ENCODE measurements around the gene BOC. TPM values are rescaled to one million over a fixed set of nuclear protein-coding genes. Genes with fewer than 3 reads are reported as not detected.
A peak's percentile ranks its signal among the peaks of the same experiment; 100 is the strongest.

The BOC gene
- polyA plus RNA-seq, 2 donors: 26.6 to 29.6 TPM

DNA sequence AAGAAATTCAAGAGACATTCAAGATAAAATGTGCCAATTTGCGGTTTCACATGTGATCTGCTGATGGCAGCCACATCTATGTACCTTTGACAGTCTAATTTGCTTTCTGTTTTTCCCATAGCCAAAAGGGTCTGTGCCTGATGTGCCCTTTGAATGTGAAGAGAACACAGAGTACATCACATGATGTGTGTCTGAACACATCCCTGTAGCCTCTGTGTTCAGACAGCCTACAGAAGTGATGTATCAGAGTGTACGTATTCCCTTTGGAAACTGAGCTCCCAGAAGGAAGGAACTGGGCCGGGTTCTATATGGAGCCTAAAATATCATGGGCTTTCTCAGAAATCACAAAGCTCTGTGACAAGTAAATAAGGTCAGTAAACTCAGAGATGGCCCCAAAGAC is 52.4 kb downstream of the BOC start:
- peaks cover 4 to 14% of the 10 kb centered on the region in 2 donors for H3K4me1 ChIP-seq (ENCODE audit: control insufficient read depth in 2 of 2, insufficient read depth in 2 of 2, low read length in 1 of 2)
- peak overlapping the region; percentile 3 to 42 for H3K27ac ChIP-seq (ENCODE audit: low read depth in 2 of 2, low read length in 1 of 2)
- peaks cover 0 to 3% of the 10 kb centered on the region in 2 donors for H3K36me3 ChIP-seq (ENCODE audit: control insufficient read depth in 2 of 2, insufficient read depth in 2 of 2, low read length in 1 of 2)
- no peak overlapping the region for H3K4me3 ChIP-seq (ENCODE audit: low read depth in 1 of 2, low read length in 2 of 2)
- H3K9me3 ChIP-seq (ENCODE audit: control insufficient read depth in 2 of 2, insufficient read depth in 1 of 2, low read depth in 1 of 2, low read length in 1 of 2): no peaks in the 10 kb centered on the region
- H3K27me3 ChIP-seq (ENCODE audit: control insufficient read depth in 1 of 2, insufficient read depth in 2 of 2, low read length in 2 of 2): no peaks in the 10 kb centered on the region
- 45 to 60% methylated on average over 3 of the region's 3 CpGs for WGBS, 2 donors

GRCh38 chr3:113264283-113265131 is 53.1 kb downstream of the BOC start:
- 40 to 52% methylated on average over 10 of the region's 10 CpGs for WGBS, 2 donors
- Histone ChIP-seq H3K27ac (ENCODE audit: low read depth in 2 of 2, low read length in 1 of 2) (peak overlapping the region; percentile 42 to 58), H3K4me3 (ENCODE audit: low read depth in 1 of 2, low read length in 2 of 2) (no peak overlapping the region), H3K36me3 (ENCODE audit: control insufficient read depth in 2 of 2, insufficient read depth in 2 of 2, low read length in 1 of 2) (peaks cover 0 to 6% of the 10 kb centered on the region in 2 donors), H3K27me3 (ENCODE audit: control insufficient read depth in 1 of 2, insufficient read depth in 2 of 2, low read length in 2 of 2) (no peaks in the 10 kb centered on the region), H3K9me3 (ENCODE audit: control insufficient read depth in 2 of 2, insufficient read depth in 1 of 2, low read depth in 1 of 2, low read length in 1 of 2) (no peaks in the 10 kb centered on the region), H3K4me1 (ENCODE audit: control insufficient read depth in 2 of 2, insufficient read depth in 2 of 2, low read length in 1 of 2) (peaks cover 4 to 14% of the 10 kb centered on the region in 2 donors)

DNA sequence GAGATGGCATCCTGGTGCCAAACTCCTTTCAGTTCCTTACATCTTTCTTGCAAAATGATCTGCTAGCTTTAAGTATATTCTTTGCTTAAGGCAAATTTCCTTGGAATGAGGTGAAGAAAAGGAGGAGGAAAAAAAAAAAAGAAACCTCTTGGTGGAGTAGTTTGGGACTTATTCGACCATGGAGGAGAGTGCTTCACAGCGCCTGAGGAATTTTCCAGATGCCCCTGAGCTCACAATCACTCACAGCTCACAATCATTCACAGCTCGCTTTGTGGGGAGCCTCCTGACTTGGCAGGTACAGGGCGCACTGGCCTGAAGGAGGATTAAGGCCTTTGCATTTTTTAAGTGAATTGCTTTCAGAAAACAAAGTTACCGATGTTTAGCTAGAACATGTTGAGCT is 53.9 kb downstream of the BOC start:
- H3K27ac ChIP-seq (ENCODE audit: low read depth in 2 of 2, low read length in 1 of 2): peak overlapping the region in 1 of 2 donors; percentile 22

DNA sequence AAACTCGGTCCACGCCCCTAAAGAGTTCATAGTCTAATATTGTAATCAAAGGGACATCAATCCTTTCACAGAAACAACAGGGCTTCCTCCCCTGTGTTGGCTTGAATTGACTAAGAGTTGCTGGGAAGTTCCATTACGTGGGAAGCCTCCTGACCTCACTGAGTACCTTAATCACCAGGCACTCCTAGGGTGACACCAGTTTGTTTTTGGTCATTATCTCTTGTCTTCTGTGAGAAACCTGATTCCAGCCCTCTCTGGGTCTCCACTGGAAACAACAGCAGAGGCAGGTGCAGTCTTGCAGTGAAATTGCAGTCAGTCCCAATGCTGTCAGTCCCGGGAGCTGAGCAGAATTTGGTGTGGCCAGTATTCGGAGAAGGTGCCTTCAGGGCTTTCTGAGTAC is 55.4 kb downstream of the BOC start:
- H3K4me1 ChIP-seq (ENCODE audit: control insufficient read depth in 2 of 2, insufficient read depth in 2 of 2, low read length in 1 of 2): peaks cover 4 to 18% of the 10 kb centered on the region in 2 donors
- H3K27me3 ChIP-seq (ENCODE audit: control insufficient read depth in 1 of 2, insufficient read depth in 2 of 2, low read length in 2 of 2): no peaks in the 10 kb centered on the region
- no peaks in the 10 kb centered on the region for H3K9me3 ChIP-seq (ENCODE audit: control insufficient read depth in 2 of 2, insufficient read depth in 1 of 2, low read depth in 1 of 2, low read length in 1 of 2)
- no peak overlapping the region for H3K4me3 ChIP-seq (ENCODE audit: low read depth in 1 of 2, low read length in 2 of 2)
- H3K36me3 ChIP-seq (ENCODE audit: control insufficient read depth in 2 of 2, insufficient read depth in 2 of 2, low read length in 1 of 2): peaks cover 3 to 6% of the 10 kb centered on the region in 2 donors
- peak overlapping the region; percentile 34 to 38 for H3K27ac ChIP-seq (ENCODE audit: low read depth in 2 of 2, low read length in 1 of 2)
- WGBS, 2 donors: 50 to 63% methylated on average over 5 of the region's 5 CpGs

More for the DNA sequence above, 53.9 kb downstream of the BOC start:
- Histone ChIP-seq H3K36me3 (ENCODE audit: control insufficient read depth in 2 of 2, insufficient read depth in 2 of 2, low read length in 1 of 2) (peaks cover 0 to 6% of the 10 kb centered on the region in 2 donors), H3K4me3 (ENCODE audit: low read depth in 1 of 2, low read length in 2 of 2) (no peak overlapping the region), H3K4me1 (ENCODE audit: control insufficient read depth in 2 of 2, insufficient read depth in 2 of 2, low read length in 1 of 2) (peaks cover 4 to 14% of the 10 kb centered on the region in 2 donors), H3K27me3 (ENCODE audit: control insufficient read depth in 1 of 2, insufficient read depth in 2 of 2, low read length in 2 of 2) (no peaks in the 10 kb centered on the region), H3K9me3 (ENCODE audit: control insufficient read depth in 2 of 2, insufficient read depth in 1 of 2, low read depth in 1 of 2, low read length in 1 of 2) (no peaks in the 10 kb centered on the region)
- WGBS, 2 donors: 44 to 60% methylated on average over 5 of the region's 5 CpGs

GRCh38 chr3:113268311-113268710 is 57.0 kb downstream of the BOC start:
- no peak overlapping the region for H3K27ac ChIP-seq (ENCODE audit: low read depth in 2 of 2, low read length in 1 of 2)
- H3K27me3 ChIP-seq (ENCODE audit: control insufficient read depth in 1 of 2, insufficient read depth in 2 of 2, low read length in 2 of 2): no peaks in the 10 kb centered on the region
- H3K4me1 ChIP-seq (ENCODE audit: control insufficient read depth in 2 of 2, insufficient read depth in 2 of 2, low read length in 1 of 2): peaks cover 0 to 12% of the 10 kb centered on the region in 2 donors
- no peak overlapping the region for H3K4me3 ChIP-seq (ENCODE audit: low read depth in 1 of 2, low read length in 2 of 2)
- WGBS, 2 donors: 90 to 92% methylated on average over 5 of the region's 5 CpGs
- H3K36me3 ChIP-seq (ENCODE audit: control insufficient read depth in 2 of 2, insufficient read depth in 2 of 2, low read length in 1 of 2): peaks cover 6 to 12% of the 10 kb centered on the region in 2 donors
- H3K9me3 ChIP-seq (ENCODE audit: control insufficient read depth in 2 of 2, insufficient read depth in 1 of 2, low read depth in 1 of 2, low read length in 1 of 2): no peaks in the 10 kb centered on the region

GRCh38 chr3:113268942-113269341 is 57.6 kb downstream of the BOC start:
- no peaks in the 10 kb centered on the region for H3K9me3 ChIP-seq (ENCODE audit: control insufficient read depth in 2 of 2, insufficient read depth in 1 of 2, low read depth in 1 of 2, low read length in 1 of 2)
- peaks cover 0 to 12% of the 10 kb centered on the region in 2 donors for H3K4me1 ChIP-seq (ENCODE audit: control insufficient read depth in 2 of 2, insufficient read depth in 2 of 2, low read length in 1 of 2)
- no peaks in the 10 kb centered on the region for H3K27me3 ChIP-seq (ENCODE audit: control insufficient read depth in 1 of 2, insufficient read depth in 2 of 2, low read length in 2 of 2)
- WGBS, 2 donors: 64 to 65% methylated on average over 2 of the region's 2 CpGs
- H3K36me3 ChIP-seq (ENCODE audit: control insufficient read depth in 2 of 2, insufficient read depth in 2 of 2, low read length in 1 of 2): peaks cover 6 to 13% of the 10 kb centered on the region in 2 donors
- no peak overlapping the region for H3K4me3 ChIP-seq (ENCODE audit: low read depth in 1 of 2, low read length in 2 of 2)
- H3K27ac ChIP-seq (ENCODE audit: low read depth in 2 of 2, low read length in 1 of 2): peak overlapping the region in 1 of 2 donors; percentile 17

- 54 to 62% methylated on average over 3 of the region's 3 CpGs for WGBS, 2 donors
Measured at GRCh38 chr3:113269661-113270060, 58.3 kb downstream of the BOC start.

DNA sequence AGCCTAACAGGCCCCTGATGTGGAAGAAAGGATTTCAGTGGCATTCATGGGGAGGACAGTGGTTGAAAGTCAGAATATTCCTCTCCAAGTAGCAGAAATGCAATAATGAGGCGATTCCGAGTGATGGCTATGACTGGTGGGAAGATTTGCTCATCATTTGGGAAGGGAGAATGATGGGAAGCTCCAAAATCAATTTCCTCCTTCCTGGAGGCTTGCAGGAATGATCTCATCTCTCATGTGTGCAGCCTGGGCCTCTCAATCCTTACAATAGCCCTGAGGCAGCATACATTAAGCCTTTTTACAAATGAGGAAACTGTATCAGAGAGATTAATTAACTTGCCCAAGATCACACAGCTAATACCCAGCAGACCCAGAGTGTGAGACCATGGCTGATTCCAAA is 58.7 kb downstream of the BOC start:
- Histone ChIP-seq H3K27ac (ENCODE audit: low read depth in 2 of 2, low read length in 1 of 2) (peak overlapping the region; percentile 2 to 70), H3K9me3 (ENCODE audit: control insufficient read depth in 2 of 2, insufficient read depth in 1 of 2, low read depth in 1 of 2, low read length in 1 of 2) (no peaks in the 10 kb centered on the region), H3K36me3 (ENCODE audit: control insufficient read depth in 2 of 2, insufficient read depth in 2 of 2, low read length in 1 of 2) (peaks cover 6 to 20% of the 10 kb centered on the region in 2 donors), H3K4me3 (ENCODE audit: low read depth in 1 of 2, low read length in 2 of 2) (no peak overlapping the region), H3K27me3 (ENCODE audit: control insufficient read depth in 1 of 2, insufficient read depth in 2 of 2, low read length in 2 of 2) (no peaks in the 10 kb centered on the region), H3K4me1 (ENCODE audit: control insufficient read depth in 2 of 2, insufficient read depth in 2 of 2, low read length in 1 of 2) (peaks cover 0 to 8% of the 10 kb centered on the region in 2 donors)
- WGBS, 2 donors: 69 to 76% methylated on average over 2 of the region's 2 CpGs

More at GRCh38 chr3:113269661-113270060, 58.3 kb downstream of the BOC start:
- Histone ChIP-seq H3K27me3 (ENCODE audit: control insufficient read depth in 1 of 2, insufficient read depth in 2 of 2, low read length in 2 of 2) (no peaks in the 10 kb centered on the region), H3K36me3 (ENCODE audit: control insufficient read depth in 2 of 2, insufficient read depth in 2 of 2, low read length in 1 of 2) (peaks cover 6 to 20% of the 10 kb centered on the region in 2 donors), H3K4me3 (ENCODE audit: low read depth in 1 of 2, low read length in 2 of 2) (no peak overlapping the region), H3K4me1 (ENCODE audit: control insufficient read depth in 2 of 2, insufficient read depth in 2 of 2, low read length in 1 of 2) (peaks cover 0 to 12% of the 10 kb centered on the region in 2 donors), H3K9me3 (ENCODE audit: control insufficient read depth in 2 of 2, insufficient read depth in 1 of 2, low read depth in 1 of 2, low read length in 1 of 2) (no peaks in the 10 kb centered on the region), H3K27ac (ENCODE audit: low read depth in 2 of 2, low read length in 1 of 2) (peak overlapping the region; percentile 2 to 70)

GRCh38 chr3:113270786-113271185 is 59.4 kb downstream of the BOC start:
- 52 to 69% methylated on average over 9 of the region's 9 CpGs for WGBS, 2 donors
- Histone ChIP-seq H3K4me3 (ENCODE audit: low read depth in 1 of 2, low read length in 2 of 2) (no peak overlapping the region), H3K9me3 (ENCODE audit: control insufficient read depth in 2 of 2, insufficient read depth in 1 of 2, low read depth in 1 of 2, low read length in 1 of 2) (no peaks in the 10 kb centered on the region), H3K27me3 (ENCODE audit: control insufficient read depth in 1 of 2, insufficient read depth in 2 of 2, low read length in 2 of 2) (no peaks in the 10 kb centered on the region), H3K4me1 (ENCODE audit: control insufficient read depth in 2 of 2, insufficient read depth in 2 of 2, low read length in 1 of 2) (peaks cover 0 to 10% of the 10 kb centered on the region in 2 donors), H3K27ac (ENCODE audit: low read depth in 2 of 2, low read length in 1 of 2) (peak overlapping the region in 1 of 2 donors; percentile 34), H3K36me3 (ENCODE audit: control insufficient read depth in 2 of 2, insufficient read depth in 2 of 2, low read length in 1 of 2) (peaks cover 6 to 20% of the 10 kb centered on the region in 2 donors)

Measured in esophagus (tissue), 2 donors.